ENCODE data around the gene CD247.

CD247 gene

DNA sequence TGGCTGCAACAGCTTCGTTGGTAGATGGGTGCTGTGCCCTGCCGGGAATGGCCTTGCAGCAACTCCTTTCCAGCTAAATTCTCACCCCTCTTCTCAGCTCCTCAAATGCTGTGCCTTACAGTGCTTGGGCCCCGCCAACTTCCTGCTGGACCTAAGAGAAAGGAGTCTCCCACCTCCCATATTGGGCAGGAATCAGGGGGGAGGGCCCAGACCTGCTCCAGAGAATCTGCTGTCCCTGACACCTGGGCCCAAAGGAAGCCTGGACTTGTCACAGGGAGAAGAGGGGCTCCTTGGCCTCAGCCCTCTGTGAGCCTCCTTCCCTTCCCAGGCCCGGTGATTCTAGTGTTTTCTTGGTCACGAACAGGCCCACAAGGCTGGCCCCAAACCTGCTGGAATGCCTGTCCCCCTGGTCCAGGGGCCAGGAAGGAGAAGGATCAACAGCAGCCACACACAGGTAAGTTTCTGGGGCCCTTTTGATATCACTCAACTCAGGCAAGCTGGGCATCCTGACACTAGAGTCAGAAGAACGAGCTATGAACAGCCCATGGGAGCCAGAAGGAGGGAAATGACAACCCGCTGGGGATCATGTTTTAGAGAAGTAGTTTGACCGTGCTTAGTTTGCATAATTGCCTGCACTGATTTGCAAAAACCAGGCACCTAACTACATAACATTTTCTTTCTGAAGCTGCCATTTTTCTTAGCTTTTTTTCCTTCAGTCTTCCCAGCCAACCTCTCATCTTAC is 86.2 kb downstream of the CD247 start:
- DNase-seq = no peak

DNA sequence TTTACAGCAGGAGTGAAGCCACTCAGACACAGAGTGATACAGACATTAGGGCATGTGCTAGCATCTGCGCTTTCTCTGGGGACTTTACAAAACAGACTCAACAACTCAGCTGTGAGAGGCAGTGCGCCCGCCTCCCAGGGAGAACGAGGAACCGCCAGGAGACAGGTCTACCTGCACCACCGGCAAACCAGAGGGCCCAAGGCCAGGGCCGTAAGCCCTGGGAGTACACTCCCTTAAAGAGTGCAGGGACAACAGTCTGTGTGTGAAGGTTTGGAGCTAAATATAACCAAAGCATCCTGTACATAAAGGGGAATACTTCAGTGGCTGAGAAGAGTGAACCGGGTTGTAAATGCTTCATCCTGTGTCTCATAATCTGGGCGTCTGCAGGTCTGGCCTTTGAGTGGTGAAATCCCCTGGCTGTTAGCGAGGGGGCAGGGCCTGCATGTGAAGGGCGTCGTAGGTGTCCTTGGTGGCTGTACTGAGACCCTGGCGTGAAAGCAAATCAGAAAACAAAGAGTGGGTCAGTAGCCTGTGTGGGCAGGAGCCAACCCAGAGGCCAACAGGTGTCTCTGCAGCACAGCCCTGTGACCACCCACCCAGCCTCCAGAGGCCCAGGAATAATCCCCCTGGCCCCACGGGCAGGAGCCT is 86.9 kb downstream of the CD247 start:
- DNase-seq = no peak

- DNase-seq = no peak
Measured at GRCh38 chr1:167430849-167431242, 87.5 kb downstream of the CD247 start.

GRCh38 chr1:167430134-167430848 is 88.0 kb downstream of the CD247 start:
- DNase-seq = no peak

DNA sequence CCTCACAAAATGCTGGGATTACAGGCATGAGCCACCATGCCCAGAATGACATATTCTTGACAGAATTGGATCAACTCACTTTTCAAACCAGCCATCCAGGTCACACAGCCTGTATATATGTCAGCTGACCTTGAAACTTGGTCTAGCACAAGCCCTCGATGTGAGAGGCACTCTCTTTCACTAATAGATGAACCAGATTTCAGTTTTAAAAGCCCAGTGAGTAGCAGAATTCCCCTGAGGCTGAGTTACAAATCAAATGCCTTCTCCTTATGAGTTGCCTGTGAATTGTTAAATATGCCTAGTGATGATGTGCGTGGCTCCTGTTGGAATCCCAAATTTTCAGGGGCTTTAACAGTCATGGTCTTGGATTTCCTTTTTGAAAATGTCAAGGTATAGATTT is 88.7 kb downstream of the CD247 start:
- no peak for DNase-seq

DNA sequence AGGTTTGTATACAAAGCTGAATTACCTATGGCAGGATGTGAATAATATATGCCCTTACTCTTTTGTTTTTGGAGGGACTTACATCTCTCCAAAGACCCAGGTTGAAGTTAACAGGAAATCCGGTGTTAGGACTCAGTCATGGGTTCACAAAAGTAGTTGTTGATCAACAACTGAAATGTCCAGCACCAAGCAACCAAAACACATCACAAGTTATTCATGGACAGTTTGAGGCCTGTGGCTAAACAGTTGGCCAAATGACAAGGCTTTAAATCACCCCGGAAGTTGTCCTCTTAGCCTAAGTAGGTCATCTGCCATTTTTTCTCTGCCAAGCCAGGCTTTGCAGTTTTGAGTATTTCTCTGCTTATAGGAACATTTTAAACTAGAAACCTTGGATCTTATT is 89.9 kb downstream of the CD247 start:
- no peak for DNase-seq

DNA sequence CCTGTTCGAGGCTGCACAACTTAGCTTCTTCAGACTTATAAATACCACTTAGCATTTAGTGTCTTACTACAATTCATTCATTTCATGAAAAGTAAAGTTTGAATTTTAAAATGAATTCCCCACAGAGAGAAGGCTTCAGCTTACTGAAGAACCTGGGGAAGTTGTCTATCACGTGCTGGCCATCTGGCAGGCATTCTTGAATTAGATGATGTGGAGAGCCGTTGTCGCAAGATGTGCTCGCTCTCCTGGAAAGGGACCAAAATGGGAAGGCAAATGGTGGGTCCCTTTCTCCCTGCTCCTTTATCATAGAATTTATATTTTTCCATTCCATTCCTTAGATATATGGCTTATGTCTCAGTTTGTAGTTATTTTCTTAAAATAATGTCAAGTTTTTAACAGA is 90.5 kb downstream of the CD247 start:
- DNase-seq = peak; percentile 14

DNA sequence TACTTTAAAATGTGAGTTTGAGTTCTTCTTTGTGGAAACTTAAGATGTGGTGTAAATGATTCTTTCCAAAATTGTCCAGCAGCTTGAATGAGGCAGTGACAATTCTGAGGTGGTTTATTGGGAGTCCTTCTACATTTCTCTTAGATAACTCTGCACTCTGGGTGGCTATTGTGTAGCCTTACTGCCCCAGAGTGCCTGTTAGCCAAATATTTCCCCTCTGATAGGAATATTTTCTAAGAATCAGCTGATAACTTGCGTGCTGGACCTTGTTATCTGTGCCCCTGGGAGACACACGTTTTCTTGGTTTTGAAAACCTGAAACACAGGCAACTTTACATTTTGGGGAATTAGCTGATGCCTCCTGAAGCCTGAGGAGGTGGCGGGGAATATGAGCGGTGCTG is 91.6 kb downstream of the CD247 start:
- DNase-seq = no peak

DNA sequence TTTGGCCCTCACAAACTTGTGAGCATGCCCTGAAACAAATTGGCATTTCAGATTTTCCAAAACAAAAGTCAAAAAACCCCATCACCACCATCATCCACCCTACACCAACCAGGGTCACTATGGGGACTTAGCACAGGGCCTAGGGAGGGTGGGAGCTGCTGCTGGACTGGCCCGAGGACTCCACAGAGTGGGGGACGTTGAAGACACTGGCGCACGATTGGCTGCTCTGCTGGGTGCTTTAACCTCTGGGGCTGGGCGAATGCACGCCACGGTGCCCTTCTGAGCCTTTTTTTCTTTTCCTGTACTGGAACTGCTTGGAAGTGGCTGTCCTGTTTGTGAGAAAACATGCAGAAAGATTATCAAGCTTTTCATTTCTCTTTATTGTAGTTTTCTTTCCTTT is 92.8 kb downstream of the CD247 start:
- no peak for DNase-seq

DNA sequence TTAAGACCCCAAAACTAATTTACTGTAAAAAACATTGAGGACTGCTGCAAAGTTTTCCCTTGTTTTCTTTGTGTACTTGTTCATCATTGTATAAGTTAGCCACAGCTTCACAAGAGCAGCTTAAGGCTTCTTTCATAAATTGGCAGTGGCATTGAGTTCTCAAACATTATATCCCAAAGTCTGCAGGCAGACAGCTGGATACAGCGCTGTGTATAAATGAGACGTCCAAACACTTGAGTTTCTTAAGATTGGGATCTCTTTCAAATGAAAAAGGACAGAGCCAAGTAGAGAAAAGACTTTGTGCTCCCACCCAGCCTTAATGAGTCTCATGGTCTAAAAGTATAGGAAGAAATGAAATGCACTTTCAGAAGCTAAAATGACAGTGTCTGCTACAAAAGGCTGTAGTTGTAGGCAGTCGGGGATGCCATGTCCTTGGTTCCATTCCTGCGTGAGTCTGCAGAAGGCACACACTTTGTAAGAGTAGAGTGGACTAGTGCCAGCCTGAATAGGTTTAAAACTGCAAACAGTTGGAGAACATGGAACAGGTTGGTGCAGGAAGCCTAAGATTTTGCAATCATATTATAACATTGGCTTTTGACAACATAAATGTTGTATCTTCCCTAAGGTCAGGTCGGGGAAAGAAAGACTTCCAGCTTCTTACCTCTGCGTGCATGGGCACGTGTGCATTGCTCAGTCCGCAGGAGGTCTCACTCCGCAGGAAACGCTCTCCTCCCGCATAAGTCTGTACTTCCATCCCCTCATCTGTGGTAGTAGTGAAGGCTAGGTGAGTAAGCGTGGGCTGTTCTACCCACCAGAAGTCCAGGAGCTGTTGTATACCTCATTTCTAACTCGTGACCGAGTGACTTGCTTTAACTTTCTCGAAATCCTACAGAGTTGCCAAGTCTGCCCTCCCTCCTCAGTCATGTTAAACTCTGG is 94.4 kb downstream of the CD247 start:
- DNase-seq = no peak

- no peak for DNase-seq
Measured at GRCh38 chr1:167420510-167420909, 97.8 kb downstream of the CD247 start.

GRCh38 chr1:167419245-167419644 is 99.1 kb downstream of the CD247 start:
- DNase-seq = no peak

DNA sequence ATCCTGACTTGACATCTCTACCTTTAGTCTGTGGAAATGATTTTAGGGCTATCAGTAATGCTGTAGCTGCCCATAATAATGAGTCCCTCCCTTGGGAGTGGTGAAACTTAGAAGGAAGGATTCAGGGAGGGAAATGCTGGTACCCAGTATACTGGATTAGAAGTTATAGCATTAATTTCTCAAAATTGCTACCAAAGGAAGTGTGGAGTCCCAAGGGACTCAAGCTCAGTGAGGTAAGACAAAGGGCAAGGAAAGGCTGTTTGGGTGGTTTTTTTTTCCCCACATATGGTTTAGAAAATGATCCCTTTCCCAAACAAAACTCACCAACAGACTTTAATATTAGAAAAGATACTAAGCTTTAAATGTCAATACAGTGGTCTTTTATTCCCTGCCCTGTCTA is 99.9 kb downstream of the CD247 start:
- DNase-seq = no peak

DNA sequence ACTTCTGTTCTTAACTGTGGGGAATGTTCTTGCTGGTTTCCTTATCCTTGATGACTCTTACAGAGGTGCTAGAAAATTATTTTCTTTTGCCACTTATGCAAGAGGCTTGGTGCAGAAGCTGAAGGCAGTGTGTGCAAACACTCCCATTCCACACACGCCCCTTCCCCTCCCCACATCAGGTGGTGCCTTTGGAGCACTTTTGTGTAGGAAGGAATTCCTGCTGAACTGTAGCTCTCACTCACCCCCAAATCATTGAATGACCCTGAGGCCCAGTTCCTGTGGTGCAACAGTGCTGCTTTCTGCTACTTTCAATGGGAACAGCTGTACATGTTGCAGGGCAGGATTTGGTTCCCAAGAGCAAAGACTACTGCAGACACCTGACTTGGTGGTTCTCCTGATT is 101.8 kb downstream of the CD247 start:
- DNase-seq = no peak

DNA sequence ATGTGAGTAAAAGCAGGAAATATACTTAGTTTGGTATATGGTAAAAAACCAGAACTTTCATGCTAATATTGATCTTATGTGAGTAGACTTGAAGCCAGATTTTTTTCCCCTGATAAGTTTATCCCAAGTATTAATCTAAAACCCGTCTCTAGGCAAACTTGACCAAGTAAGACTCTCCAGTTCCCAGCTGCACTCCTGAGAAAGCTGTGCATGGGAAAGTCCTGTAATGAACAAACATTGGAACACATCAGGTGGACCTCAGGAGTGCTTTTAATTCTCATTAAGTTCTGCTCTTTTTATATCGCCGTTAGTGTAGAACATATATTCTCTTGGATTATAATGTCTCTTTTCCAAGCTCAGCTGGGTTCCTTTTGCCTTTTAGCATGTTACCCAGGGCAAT is 105.0 kb downstream of the CD247 start:
- DNase-seq = no peak

GRCh38 chr1:167412920-167413319 is 105.4 kb downstream of the CD247 start:
- no peak for DNase-seq

DNA sequence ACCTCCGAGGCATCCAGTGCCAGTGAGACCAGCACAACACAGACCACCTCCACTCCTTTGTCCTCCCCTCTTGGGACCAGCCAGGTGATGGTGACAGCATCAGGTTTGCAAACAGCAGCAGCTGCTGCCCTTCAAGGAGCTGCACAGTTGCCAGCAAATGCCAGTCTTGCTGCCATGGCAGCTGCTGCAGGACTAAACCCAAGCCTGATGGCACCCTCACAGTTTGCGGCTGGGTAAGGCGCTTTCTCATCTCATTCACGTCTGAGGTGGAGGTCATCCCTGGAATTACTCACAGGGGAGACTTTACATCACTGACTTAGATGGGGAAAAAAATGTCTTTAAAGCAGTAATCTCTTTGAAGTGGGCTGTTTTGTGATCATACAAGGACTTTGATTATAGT is 106.3 kb downstream of the CD247 start:
- DNase-seq = no peak

- DNase-seq = no peak
Measured at GRCh38 chr1:167409183-167409582, 109.1 kb downstream of the CD247 start.

DNA sequence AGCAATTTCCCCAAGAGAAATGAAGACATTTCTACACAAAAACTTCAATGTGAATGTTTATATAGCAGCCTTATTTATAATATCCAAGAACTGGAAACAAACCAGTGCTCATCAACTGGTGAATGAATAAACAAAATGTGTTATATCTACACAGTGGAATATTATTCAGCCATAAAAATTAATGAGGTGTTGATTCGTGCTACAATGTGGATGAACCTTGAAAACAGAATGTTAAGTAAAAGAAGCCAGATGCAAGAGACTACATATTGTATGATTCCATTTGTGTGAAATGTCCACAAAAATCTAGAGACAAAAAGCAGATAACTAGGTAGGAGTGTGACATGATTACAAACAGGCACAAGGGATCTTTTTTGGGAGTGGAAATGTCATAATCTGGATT is 110.0 kb downstream of the CD247 start:
- DNase-seq = no peak

- DNase-seq = no peak
Measured at GRCh38 chr1:167404908-167405307, 113.4 kb downstream of the CD247 start.

GRCh38 chr1:167404161-167404888 is 114.0 kb downstream of the CD247 start:
- DNase-seq = no peak

DNA sequence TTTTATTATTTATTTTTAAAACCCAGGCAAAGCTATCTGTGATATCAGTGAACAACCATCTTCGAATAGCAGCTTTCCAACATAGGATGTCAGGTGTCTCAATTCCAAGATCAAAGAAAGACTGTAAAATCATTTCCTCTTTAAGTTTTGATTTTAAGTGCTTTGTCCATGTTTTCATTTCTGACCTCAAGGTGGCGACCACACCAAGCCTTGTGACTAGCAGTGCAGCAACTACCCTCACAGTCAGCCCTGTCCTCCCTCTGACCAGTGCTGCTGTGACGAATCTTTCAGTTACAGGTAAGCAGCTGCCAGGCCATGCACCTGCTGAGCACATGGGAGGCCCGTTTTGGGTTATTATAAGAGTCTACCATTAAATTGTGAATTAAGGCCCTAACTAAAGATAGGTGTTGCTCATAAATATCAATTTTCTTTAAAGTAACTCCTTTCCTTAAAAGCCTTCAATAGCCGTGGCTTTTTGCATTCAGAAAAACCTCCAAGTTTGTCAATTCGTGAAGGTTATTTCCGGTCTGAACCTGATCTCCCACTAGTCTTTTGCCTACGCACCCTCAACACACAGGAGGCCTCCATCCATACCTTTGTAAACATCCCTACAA is 117.0 kb downstream of the CD247 start:
- peak; percentile 31 for DNase-seq

Data from DMS79 treated with DMSO at 0.1 percent for 48 hours (cell line).